Astrocyte of the cerebellum (primary cell): Measurements from ENCODE around the gene MEGF8.

ENCODE experiments used
- DNase-seq: peaks from one replicate; pipeline ENCODE4 v3.0.0-alpha.2; 2011; ENCODE audit warnings: low read depth
- H3K4me3 ChIP-seq: 2 replicates; pipeline ENCODE4 v1.5.1; 2011; ENCODE audit warnings: mild to moderate bottlenecking, low read depth, low read length, moderate library complexity
- CTCF ChIP-seq: IDR thresholded peaks from 2 replicates; pipeline ENCODE4 v1.5.1; 2012; ENCODE audit warnings: low read length, low read depth, moderate library complexity, mild to moderate bottlenecking; ENCODE audit errors: missing control alignments
- in situ Hi-C: cut with HindIII; loops from 2 replicates; pipeline ENCODE4 v1.10.0; 2017; ENCODE audit warnings: low sequenced_read_pairs

MEGF8 gene

DNA sequence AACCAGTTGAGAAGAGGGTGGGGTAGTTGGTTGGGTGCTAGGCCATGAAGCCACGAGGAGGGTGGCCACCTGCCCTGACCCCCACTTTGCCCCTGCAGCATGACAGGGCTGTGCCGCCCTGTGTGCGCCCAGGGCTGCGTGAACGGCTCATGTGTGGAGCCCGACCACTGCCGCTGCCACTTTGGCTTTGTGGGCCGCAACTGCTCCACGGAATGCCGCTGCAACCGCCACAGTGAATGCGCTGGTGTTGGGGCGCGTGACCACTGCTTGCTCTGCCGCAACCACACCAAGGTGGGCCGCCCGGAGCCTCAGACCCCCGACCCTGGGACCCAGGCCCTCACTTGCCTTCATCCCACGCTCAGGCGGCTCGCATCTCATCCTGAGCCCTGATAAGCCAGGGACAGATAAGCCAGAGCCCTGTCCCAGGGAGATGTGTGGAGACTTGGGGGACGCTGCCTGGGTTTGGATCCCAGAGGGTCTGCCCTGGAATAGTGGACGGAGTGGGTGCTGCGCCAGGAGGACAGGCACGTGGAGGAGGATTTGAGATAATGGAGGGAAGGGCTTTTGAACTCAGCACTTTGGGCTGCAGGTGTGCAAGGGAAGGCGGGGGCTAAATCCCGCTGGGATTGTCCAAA, 44.1 kb downstream of the MEGF8 start:
- no peak for DNase-seq
- H3K4me3 ChIP-seq = no peak overlapping the region
- in situ Hi-C loops = no loop called here
- no peak for TF ChIP-seq CTCF

DNA sequence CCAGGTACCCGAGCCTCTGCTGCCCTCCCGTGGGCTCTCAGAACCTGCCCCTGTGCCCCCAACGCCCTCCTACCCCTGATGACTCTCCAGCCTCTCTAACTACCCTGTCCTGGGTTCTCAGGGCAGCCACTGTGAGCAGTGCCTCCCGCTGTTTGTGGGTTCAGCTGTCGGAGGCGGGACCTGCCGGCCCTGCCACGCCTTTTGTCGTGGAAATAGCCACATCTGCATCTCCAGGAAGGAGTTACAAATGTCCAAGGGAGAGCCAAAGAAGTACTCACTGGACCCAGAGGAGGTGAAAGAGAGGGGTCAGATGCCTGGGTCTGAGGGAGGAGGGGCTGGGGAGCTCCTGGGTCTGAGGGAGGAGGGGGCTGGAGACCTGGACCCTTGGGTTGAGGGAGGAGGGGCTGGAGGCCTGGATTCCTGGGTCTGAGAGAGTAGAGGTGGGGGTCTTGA, 44.7 kb downstream of the MEGF8 start:
- H3K4me3 ChIP-seq = no peak overlapping the region
- in situ Hi-C loops = no loop called here
- DNase-seq = no peak

GRCh38 chr19:42370626-42371175, 45.3 kb downstream of the MEGF8 start:
- H3K4me3 ChIP-seq = no peak overlapping the region
- no peak for TF ChIP-seq CTCF
- in situ Hi-C loops = no loop called here
- no peak for DNase-seq

More for the DNA sequence above, 44.7 kb downstream of the MEGF8 start:
- no peak for TF ChIP-seq CTCF

GRCh38 chr19:42374826-42375376, 49.5 kb downstream of the MEGF8 start:
- no peak for TF ChIP-seq CTCF
- in situ Hi-C loops = no loop called here
- no peak for DNase-seq
- no peak overlapping the region for H3K4me3 ChIP-seq

- in situ Hi-C loops = no loop called here
- no peak for TF ChIP-seq CTCF
- no peak for DNase-seq
- H3K4me3 ChIP-seq = no peak overlapping the region
These were observed 50.2 kb downstream of the MEGF8 start for GRCh38 chr19:42375415-42376176.

GRCh38 chr19:42376177-42376555, 50.7 kb downstream of the MEGF8 start:
- in situ Hi-C loops = no loop called here
- no peak for TF ChIP-seq CTCF
- H3K4me3 ChIP-seq = no peak overlapping the region
- no peak for DNase-seq
